Measurements from ENCODE around the gene TJP2.

The TJP2 gene

GRCh38 chr9:69207503-69207902 is 33.4 kb downstream of the TJP2 start:
- H3K27ac ChIP-seq, result no peak overlapping the region
- no peak overlapping the region for H3K4me3 ChIP-seq
- no peak for TF ChIP-seq CTCF (IDR thresholded peaks at IDR 0.05)
- DNase-seq (ENCODE audit: low spot score), result no peak

- H3K4me3 ChIP-seq, result no peak overlapping the region
- no peak for DNase-seq (ENCODE audit: low spot score)
- TF ChIP-seq CTCF (IDR thresholded peaks at IDR 0.05), result no peak
Observed at GRCh38 chr9:69211424-69212036, 37.5 kb downstream of the TJP2 start.

GRCh38 chr9:69213647-69214046 is 39.6 kb downstream of the TJP2 start:
- no peak for DNase-seq (ENCODE audit: low spot score)
- H3K27ac ChIP-seq, result no peak overlapping the region
- no peak for TF ChIP-seq CTCF (IDR thresholded peaks at IDR 0.05)
- H3K4me3 ChIP-seq, result no peak overlapping the region

More at GRCh38 chr9:69211424-69212036, 37.5 kb downstream of the TJP2 start:
- H3K27ac ChIP-seq, result no peak overlapping the region

GRCh38 chr9:69214939-69215338 is 40.9 kb downstream of the TJP2 start:
- Histone ChIP-seq H3K4me3 (no peak overlapping the region), H3K27ac (no peak overlapping the region)
- DNase-seq (ENCODE audit: low spot score), result no peak
- no peak for TF ChIP-seq CTCF (IDR thresholded peaks at IDR 0.05)

- Histone ChIP-seq H3K27ac (no peak overlapping the region), H3K4me3 (no peak overlapping the region)
- no peak for TF ChIP-seq CTCF (IDR thresholded peaks at IDR 0.05)
- no peak for DNase-seq (ENCODE audit: low spot score)
Observed at GRCh38 chr9:69215774-69216485, 41.9 kb downstream of the TJP2 start.

GRCh38 chr9:69218166-69218565 is 44.1 kb downstream of the TJP2 start:
- DNase-seq (ENCODE audit: low spot score), result no peak
- Histone ChIP-seq H3K4me3 (no peak overlapping the region), H3K27ac (no peak overlapping the region)
- TF ChIP-seq CTCF (IDR thresholded peaks at IDR 0.05), result no peak

GRCh38 chr9:69221036-69221435 is 47.0 kb downstream of the TJP2 start:
- no peak for TF ChIP-seq CTCF (IDR thresholded peaks at IDR 0.05)
- no peak for DNase-seq (ENCODE audit: low spot score)
- Histone ChIP-seq H3K27ac (no peak overlapping the region), H3K4me3 (no peak overlapping the region)

All from coronary artery (tissue), 2 donors.